GM12874 (cell line): ENCODE measurements around the gene SEC63.

ENCODE experiments used
- TF ChIP-seq, protein P1 (sequence below): IDR thresholded peaks from 2 replicates; pipeline ENCODE4 v1.5.1; 2011; ENCODE audit warnings: low read depth, mild to moderate bottlenecking, control low read depth, low read length, moderate library complexity; ENCODE audit not compliant: insufficient read depth

SEC63 gene

GRCh38 chr6:107823047-107823557, 134.9 kb downstream of the SEC63 start:
- TF ChIP-seq, protein P1, sequence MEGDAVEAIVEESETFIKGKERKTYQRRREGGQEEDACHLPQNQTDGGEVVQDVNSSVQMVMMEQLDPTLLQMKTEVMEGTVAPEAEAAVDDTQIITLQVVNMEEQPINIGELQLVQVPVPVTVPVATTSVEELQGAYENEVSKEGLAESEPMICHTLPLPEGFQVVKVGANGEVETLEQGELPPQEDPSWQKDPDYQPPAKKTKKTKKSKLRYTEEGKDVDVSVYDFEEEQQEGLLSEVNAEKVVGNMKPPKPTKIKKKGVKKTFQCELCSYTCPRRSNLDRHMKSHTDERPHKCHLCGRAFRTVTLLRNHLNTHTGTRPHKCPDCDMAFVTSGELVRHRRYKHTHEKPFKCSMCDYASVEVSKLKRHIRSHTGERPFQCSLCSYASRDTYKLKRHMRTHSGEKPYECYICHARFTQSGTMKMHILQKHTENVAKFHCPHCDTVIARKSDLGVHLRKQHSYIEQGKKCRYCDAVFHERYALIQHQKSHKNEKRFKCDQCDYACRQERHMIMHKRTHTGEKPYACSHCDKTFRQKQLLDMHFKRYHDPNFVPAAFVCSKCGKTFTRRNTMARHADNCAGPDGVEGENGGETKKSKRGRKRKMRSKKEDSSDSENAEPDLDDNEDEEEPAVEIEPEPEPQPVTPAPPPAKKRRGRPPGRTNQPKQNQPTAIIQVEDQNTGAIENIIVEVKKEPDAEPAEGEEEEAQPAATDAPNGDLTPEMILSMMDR: no peak

- TF ChIP-seq, protein P1: no peak
These were observed 135.6 kb downstream of the SEC63 start for GRCh38 chr6:107822176-107823046.

DNA sequence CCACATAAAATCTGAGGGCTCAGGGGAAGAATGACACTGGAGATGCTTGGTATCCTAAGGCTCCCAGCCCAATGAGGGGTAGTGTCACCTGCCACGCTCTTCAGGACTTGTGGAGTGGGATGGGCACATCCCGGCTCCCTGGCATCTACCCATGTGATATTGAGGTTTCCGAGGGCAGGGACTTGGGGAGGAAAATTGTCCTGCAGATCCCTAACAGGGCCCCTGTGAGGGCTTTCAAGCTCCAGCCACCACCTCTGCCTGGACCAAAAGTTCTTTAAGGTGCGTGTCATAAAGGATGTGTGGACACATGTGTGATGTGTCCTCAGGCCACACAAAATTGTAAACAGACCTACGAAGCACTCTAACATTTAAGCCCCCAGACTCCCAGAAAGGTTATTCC, 136.4 kb downstream of the SEC63 start:
- TF ChIP-seq, protein P1: no peak

- TF ChIP-seq, protein P1: no peak
These were observed 137.4 kb downstream of the SEC63 start for GRCh38 chr6:107820338-107821261.

DNA sequence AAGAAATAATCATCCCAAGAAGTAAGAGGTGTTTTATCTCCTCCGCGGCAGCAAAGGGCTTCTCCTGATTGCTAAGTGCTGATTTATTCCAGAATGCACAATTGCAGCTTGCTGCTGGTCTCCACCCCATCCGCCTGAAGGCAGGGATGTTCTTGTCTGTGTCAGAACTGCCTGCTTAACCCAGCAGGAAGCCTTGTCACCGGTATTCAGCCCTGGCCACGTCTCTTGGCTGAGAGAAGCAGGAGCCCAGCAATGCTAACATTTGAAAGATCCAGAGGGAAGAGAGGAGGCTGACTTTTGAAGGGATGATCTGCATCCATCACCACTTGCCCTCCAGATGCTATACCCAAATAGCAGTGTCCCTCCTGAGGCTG, 138.1 kb downstream of the SEC63 start:
- TF ChIP-seq, protein P1: no peak

DNA sequence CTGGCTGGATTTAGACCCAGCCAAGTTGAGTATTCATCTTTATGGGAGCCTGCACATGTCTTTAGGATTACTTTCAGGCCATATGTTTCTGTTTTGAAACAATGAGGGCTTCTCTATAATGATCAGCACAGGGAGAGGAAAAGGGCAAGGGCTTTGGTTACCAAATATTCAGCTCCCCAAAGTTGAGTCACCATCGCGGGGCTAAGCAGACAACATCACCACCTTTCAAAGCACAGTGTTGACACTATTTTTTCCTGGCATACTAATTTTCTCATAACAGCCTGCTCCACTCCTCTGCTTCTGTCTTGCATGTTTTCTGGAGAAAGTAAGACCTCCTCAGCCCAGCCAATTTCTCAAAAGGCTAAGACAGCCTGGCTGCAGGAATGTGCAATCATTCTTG, 138.8 kb downstream of the SEC63 start:
- TF ChIP-seq, protein P1: no peak

DNA sequence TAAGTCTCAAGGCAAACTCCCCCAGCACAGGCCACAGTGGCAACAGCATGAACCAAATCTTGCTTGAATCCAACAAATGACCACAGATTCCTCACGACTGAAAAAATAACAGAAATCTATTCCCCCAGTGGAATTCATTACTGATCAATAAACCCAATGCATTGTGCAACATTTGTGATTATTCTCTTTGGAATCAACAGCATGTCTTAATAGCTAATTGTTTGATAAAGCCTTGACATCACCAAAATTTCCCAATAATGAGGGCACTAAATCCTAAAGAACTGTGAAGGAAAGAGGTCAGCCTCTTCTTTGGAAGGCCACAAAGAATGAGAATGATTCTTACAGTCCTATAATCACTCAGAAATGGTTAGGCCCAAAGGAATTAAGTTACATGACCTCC, 139.7 kb downstream of the SEC63 start:
- TF ChIP-seq, protein P1: no peak
